DOHH2 (cell line): ENCODE results near the gene DPP3.

ENCODE experiments used
- H3F3A ChIP-seq: fragments of 200-600 bp; sonication (generic), shearing (Covaris generic); 2 replicates; pipeline ENCODE4 v1.6.0; 2016; ENCODE audit warnings: antibody characterized with exemption, mild to moderate bottlenecking; ENCODE audit not compliant: control insufficient read depth, insufficient read depth
- H3K27ac ChIP-seq: fragments of 200-600 bp; sonication (generic); 2 replicates; pipeline ENCODE4 v1.5.1; 2014; ENCODE audit warnings: low read depth, mild to moderate bottlenecking, low read length, moderate library complexity
- H3K27me3 ChIP-seq: fragments of 200-600 bp; sonication (generic); 2 replicates; pipeline ENCODE4 v1.6.1; 2014; ENCODE audit warnings: mild to moderate bottlenecking, low read length, mixed read lengths; ENCODE audit not compliant: control insufficient read depth
- H3K36me3 ChIP-seq: fragments of 200-600 bp; sonication (generic); 2 replicates; pipeline ENCODE4 v1.6.1; 2014; ENCODE audit warnings: mild to moderate bottlenecking, low read length, moderate library complexity, mixed read lengths; ENCODE audit not compliant: control insufficient read depth
- H3K4me1 ChIP-seq: fragments of 200-600 bp; sonication (generic); 2 replicates; pipeline ENCODE4 v1.6.1; 2014; ENCODE audit warnings: mild to moderate bottlenecking, low read length, mixed read lengths; ENCODE audit not compliant: control insufficient read depth
- H3K4me2 ChIP-seq: fragments of 200-600 bp; sonication (generic); 2 replicates; pipeline ENCODE4 v1.6.0; 2014; ENCODE audit warnings: mild to moderate bottlenecking, low read length, moderate library complexity
- H3K4me3 ChIP-seq: fragments of 200-600 bp; sonication (generic); 2 replicates; pipeline ENCODE4 v1.5.1; 2014; ENCODE audit warnings: mild to moderate bottlenecking, low read length, mixed read lengths
- H3K79me2 ChIP-seq: fragments of 200-600 bp; sonication (generic); 2 replicates; pipeline ENCODE4 v1.6.1; 2014; ENCODE audit warnings: mild to moderate bottlenecking, low read length, mixed read lengths; ENCODE audit not compliant: control insufficient read depth
- H3K9me2 ChIP-seq: fragments of 200-600 bp; sonication (generic); replicated peaks from 2 replicates; pipeline ENCODE4 v1.6.1; 2014; ENCODE audit warnings: mild to moderate bottlenecking, low read length, mixed read lengths; ENCODE audit not compliant: control insufficient read depth
- H3K9me3 ChIP-seq: fragments of 200-600 bp; sonication (generic); 2 replicates; pipeline ENCODE4 v1.6.1; 2014; ENCODE audit warnings: antibody characterized with exemption, low read length, mixed read lengths; ENCODE audit not compliant: control insufficient read depth, insufficient read depth
- H4K20me1 ChIP-seq: fragments of 200-600 bp; sonication (generic); 2 replicates; pipeline ENCODE4 v1.6.0; 2014; ENCODE audit warnings: low read depth, mild to moderate bottlenecking, antibody characterized with exemption, low read length, moderate library complexity; ENCODE audit not compliant: control insufficient read depth, insufficient read depth
- EZH2phosphoT487 ChIP-seq: fragments of 200-600 bp; sonication (generic); IDR thresholded peaks from 2 replicates; pipeline ENCODE4 v1.6.1; 2017; ENCODE audit warnings: borderline replicate concordance, mild to moderate bottlenecking, antibody characterized with exemption, low read length, moderate library complexity, mixed read lengths
- TF ChIP-seq, protein P1 (sequence below): fragments of 200-600 bp; sonication (generic); IDR thresholded peaks from one replicate; pipeline ENCODE4 v1.5.1; 2014; ENCODE audit warnings: antibody characterized with exemption, mild to moderate bottlenecking, low read depth, low read length; ENCODE audit not compliant: poor library complexity, severe bottlenecking

Gene DPP3

DNA sequence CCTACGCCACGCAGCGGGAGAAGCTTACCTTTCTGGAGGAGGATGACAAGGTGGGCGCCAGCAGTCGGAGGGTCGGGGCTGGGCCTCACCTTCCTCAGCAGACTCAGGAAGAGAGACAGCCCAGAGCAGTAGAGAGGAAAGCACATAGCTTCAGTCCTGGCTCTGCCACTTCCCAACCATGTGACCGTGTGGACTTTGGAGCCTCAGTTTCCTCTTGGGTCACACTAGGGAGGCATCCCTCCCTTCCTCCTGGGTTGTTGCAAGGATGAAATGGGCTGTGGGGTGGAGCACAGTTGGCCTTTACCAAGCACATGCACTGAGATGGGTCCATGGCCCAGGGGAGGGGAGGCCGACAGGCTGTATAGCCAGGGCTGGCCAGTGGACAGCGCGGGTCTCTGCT lies 12.9 kb downstream of the DPP3 start:
- peaks cover 14% of the 10 kb centered on the region; the same call in 1 of the 2 replicates for H3K36me3 ChIP-seq
- H4K20me1 ChIP-seq, result no peaks in the 10 kb centered on the region
- TF ChIP-seq EZH2phosphoT487, result no peak
- TF ChIP-seq, protein P1, sequence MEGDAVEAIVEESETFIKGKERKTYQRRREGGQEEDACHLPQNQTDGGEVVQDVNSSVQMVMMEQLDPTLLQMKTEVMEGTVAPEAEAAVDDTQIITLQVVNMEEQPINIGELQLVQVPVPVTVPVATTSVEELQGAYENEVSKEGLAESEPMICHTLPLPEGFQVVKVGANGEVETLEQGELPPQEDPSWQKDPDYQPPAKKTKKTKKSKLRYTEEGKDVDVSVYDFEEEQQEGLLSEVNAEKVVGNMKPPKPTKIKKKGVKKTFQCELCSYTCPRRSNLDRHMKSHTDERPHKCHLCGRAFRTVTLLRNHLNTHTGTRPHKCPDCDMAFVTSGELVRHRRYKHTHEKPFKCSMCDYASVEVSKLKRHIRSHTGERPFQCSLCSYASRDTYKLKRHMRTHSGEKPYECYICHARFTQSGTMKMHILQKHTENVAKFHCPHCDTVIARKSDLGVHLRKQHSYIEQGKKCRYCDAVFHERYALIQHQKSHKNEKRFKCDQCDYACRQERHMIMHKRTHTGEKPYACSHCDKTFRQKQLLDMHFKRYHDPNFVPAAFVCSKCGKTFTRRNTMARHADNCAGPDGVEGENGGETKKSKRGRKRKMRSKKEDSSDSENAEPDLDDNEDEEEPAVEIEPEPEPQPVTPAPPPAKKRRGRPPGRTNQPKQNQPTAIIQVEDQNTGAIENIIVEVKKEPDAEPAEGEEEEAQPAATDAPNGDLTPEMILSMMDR, result no peak
- no peak overlapping the region for H3K4me3 ChIP-seq
- no peaks in the 10 kb centered on the region for H3K9me2 ChIP-seq
- no peaks in the 10 kb centered on the region for H3K79me2 ChIP-seq
- H3K9me3 ChIP-seq, result no peaks in the 10 kb centered on the region
- no peaks in the 10 kb centered on the region for H3F3A ChIP-seq
- H3K4me1 ChIP-seq, result no peaks in the 10 kb centered on the region
- no peaks in the 10 kb centered on the region for H3K27me3 ChIP-seq
- no peak overlapping the region for H3K4me2 ChIP-seq
- no peak overlapping the region for H3K27ac ChIP-seq

DNA sequence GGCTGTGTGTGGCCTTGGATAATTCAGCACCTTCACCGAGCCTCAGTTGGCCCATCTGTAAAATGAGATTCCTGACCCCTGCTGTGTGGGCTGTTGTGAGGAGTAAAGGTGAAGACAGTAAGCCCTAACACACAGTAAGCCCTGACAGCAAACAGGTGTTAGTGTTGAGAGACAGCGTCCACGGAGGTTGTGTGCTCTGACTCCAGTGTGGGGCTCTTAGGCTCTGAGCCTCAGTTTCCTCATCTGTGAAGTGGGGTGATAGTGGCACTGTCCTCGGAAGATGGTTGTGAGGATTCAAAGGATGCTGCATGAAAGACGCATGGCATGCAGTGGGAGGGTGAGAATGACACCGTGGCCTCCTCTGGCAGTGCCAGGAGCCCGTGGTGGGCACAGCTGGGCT lies 14.2 kb downstream of the DPP3 start:
- Histone ChIP-seq H3K27me3 (no peaks in the 10 kb centered on the region), H3K79me2 (no peaks in the 10 kb centered on the region), H3K36me3 (peaks cover 15% of the 10 kb centered on the region), H3K9me3 (no peaks in the 10 kb centered on the region), H3F3A (no peaks in the 10 kb centered on the region), H3K4me2 (no peak overlapping the region), H3K4me3 (no peak overlapping the region), H3K9me2 (no peaks in the 10 kb centered on the region), H3K27ac (no peak overlapping the region), H4K20me1 (no peaks in the 10 kb centered on the region), H3K4me1 (no peaks in the 10 kb centered on the region)
- TF ChIP-seq, protein P1, result no peak
- no peak for TF ChIP-seq EZH2phosphoT487

DNA sequence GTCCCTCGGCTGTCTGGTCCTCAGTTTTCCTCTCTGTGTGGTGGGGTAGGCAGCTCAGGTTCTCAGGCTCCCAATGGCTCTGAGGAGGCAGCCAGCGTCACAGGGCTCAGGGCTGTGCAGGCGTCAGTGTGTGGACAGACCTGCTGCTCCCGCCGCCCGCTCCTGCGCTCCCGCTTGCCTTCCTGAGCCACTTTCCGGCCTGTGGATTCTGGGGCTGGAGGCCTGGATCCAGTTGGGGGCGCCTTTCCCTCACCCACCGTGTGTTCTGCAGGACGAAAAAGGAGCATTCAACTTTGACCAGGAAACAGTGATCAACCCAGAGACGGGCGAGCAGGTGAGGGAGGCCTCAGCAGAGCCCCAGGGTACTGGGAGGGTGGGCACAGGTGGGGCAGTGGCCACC lies 14.7 kb downstream of the DPP3 start:
- Histone ChIP-seq H3K4me3 (no peak overlapping the region), H3K27me3 (no peaks in the 10 kb centered on the region), H3K9me2 (no peaks in the 10 kb centered on the region), H3F3A (no peaks in the 10 kb centered on the region), H3K27ac (no peak overlapping the region), H4K20me1 (no peaks in the 10 kb centered on the region), H3K36me3 (peaks cover 15% of the 10 kb centered on the region), H3K9me3 (no peaks in the 10 kb centered on the region), H3K4me2 (no peak overlapping the region), H3K79me2 (no peaks in the 10 kb centered on the region), H3K4me1 (no peaks in the 10 kb centered on the region)
- TF ChIP-seq, protein P1, result no peak
- no peak for TF ChIP-seq EZH2phosphoT487
